OCI-LY7 (cell line): ENCODE results near the gene PET100.

ENCODE experiments used
- CTCF ChIP-seq: fragments of 200-600 bp; sonication (generic); conservative IDR thresholded peaks from 2 replicates; pipeline ENCODE4 v1.5.1; 2014; ENCODE audit warnings: mild to moderate bottlenecking, antibody characterized with exemption, low read length, moderate library complexity, mixed read lengths
- EZH2phosphoT487 ChIP-seq: fragments of 200-600 bp; sonication (generic); IDR thresholded peaks from 2 replicates; pipeline ENCODE4 v1.6.1; 2018; ENCODE audit warnings: low read depth, borderline replicate concordance, mild to moderate bottlenecking, mixed run types, antibody characterized with exemption, low read length, moderate library complexity, mixed read lengths

- TF ChIP-seq CTCF (no peak), EZH2phosphoT487 (no peak)
These were observed 12.9 kb downstream of the PET100 start for GRCh38 chr19:7642295-7643030.
